SK-N-SH (cell line): ENCODE measurements around the gene ITSN1. TPM values are rescaled to one million over a fixed set of nuclear protein-coding genes. Genes with fewer than 3 reads are reported as not detected.

Source experiments
- CTCF ChIA-PET: fragments of 300-600, 350-600 bp; formaldehyde crosslinking; extraction: SDS; loops from one replicate; lab custom pipeline; 2021; lab: Yijun Ruan, JAX
- POLR2A ChIA-PET: fragments of 350-600 bp; sonication (Branson Sonifier 250); formaldehyde crosslinking; extraction: SDS; loops from one replicate; lab custom pipeline; 2020; ENCODE audit warnings: antibody characterized with exemption, inconsistent platforms; lab: Yijun Ruan, JAX
- DNase-seq: peaks from one replicate; pipeline ENCODE4 v3.0.0; 2012
- H2AFZ ChIP-seq: fragments of 200-600 bp; sonication (generic); 2 replicates; pipeline ENCODE4 v1.8.1; 2016; ENCODE audit warnings: antibody characterized with exemption, mild to moderate bottlenecking, low read depth
- H3F3A ChIP-seq: fragments of 200-600 bp; sonication (generic); replicated peaks from 2 replicates; pipeline ENCODE3; 2016; ENCODE audit warnings: antibody characterized with exemption, mild to moderate bottlenecking; ENCODE audit not compliant: insufficient read depth
- H3K27ac ChIP-seq, 2 experiments: fragments of 200-500 bp in 1 of 2; fragments of 200-600 bp in 1 of 2; sonication (Bioruptor generic) in 1 of 2; sonication (generic), shearing (Covaris generic) in 1 of 2; 2 replicates each; pipeline versions ENCODE4 v1.5.1 to v1.6.1; 2014 to 2016; ENCODE audit warnings: low read depth in 2 of 2, inconsistent platforms in 1 of 2, low read length in 1 of 2, mild to moderate bottlenecking in 1 of 2, mixed read lengths in 1 of 2
- H3K27me3 ChIP-seq: fragments of 200-600 bp; sonication (generic), shearing (Covaris generic); 2 replicates; pipeline ENCODE4 v1.6.1; 2016; ENCODE audit warnings: mixed run types; ENCODE audit not compliant: insufficient read depth
- H3K36me3 ChIP-seq, 2 experiments: fragments of 200-500 bp in 1 of 2; fragments of 200-600 bp in 1 of 2; sonication (Bioruptor generic) in 1 of 2; sonication (generic) in 1 of 2; replicated peaks in 1 of 2; 2 replicates each; pipeline versions ENCODE3 to v1.5.1; 2014 to 2016; ENCODE audit warnings: low read length in 1 of 2, mild to moderate bottlenecking in 1 of 2; ENCODE audit not compliant: insufficient read depth in 2 of 2, control insufficient read depth in 1 of 2
- H3K4me1 ChIP-seq, 2 experiments: fragments of 200-500 bp in 1 of 2; fragments of 200-600 bp in 1 of 2; sonication (Bioruptor generic) in 1 of 2; sonication (generic), shearing (Covaris generic) in 1 of 2; 2 replicates each; pipeline versions ENCODE4 v1.5.1 to v1.6.1; 2014 to 2016; ENCODE audit warnings: low read depth in 1 of 2, low read length in 1 of 2, mixed run types in 1 of 2; ENCODE audit not compliant: insufficient read depth in 2 of 2, control insufficient read depth in 1 of 2
- H3K4me2 ChIP-seq: fragments of 200-600 bp; sonication (generic), shearing (Covaris generic); 2 replicates; pipeline ENCODE4 v1.6.1; 2017; ENCODE audit warnings: mixed run types
- H3K4me3 ChIP-seq, 2 experiments: fragments of 200-500 bp in 1 of 2; fragments of 200-600 bp in 1 of 2; sonication (Bioruptor generic) in 1 of 2; sonication (generic), shearing (Covaris generic) in 1 of 2; 2 replicates each; pipeline versions ENCODE4 v1.5.1 to v1.8.1; 2014 to 2016; ENCODE audit warnings: low read depth in 2 of 2, inconsistent platforms in 1 of 2, low read length in 1 of 2, mild to moderate bottlenecking in 1 of 2, mixed read lengths in 1 of 2, moderate library complexity in 1 of 2
- H3K79me2 ChIP-seq: fragments of 200-600 bp; sonication (generic); 2 replicates; pipeline ENCODE4 v1.8.1; 2017; ENCODE audit warnings: mild to moderate bottlenecking; ENCODE audit not compliant: insufficient read depth
- H3K9ac ChIP-seq: fragments of 200-600 bp; sonication (generic); 2 replicates; pipeline ENCODE4 v1.6.1; 2017; ENCODE audit warnings: mixed run types
- H3K9me2 ChIP-seq: fragments of 200-600 bp; sonication (generic); 2 replicates; pipeline ENCODE4 v1.6.1; 2017; ENCODE audit warnings: mixed run types
- H3K9me3 ChIP-seq: fragments of 200-600 bp; sonication (generic); 2 replicates; pipeline ENCODE4 v1.6.1; 2017; ENCODE audit warnings: mixed run types, mild to moderate bottlenecking, moderate library complexity
- H4K20me1 ChIP-seq: fragments of 200-600 bp; sonication (generic); 2 replicates; pipeline ENCODE4 v1.6.1; 2017; ENCODE audit warnings: mild to moderate bottlenecking, mixed run types; ENCODE audit not compliant: insufficient read depth
- CTCF ChIP-seq: fragments of 200-600 bp; sonication (generic); IDR thresholded peaks from 2 replicates; pipeline ENCODE4 v1.6.1; 2017; ENCODE audit warnings: antibody characterized with exemption, mild to moderate bottlenecking, moderate library complexity
- ELF1 ChIP-seq: IDR thresholded peaks from 2 replicates; pipeline ENCODE4 v1.4.0; 2012
- FOSL2 ChIP-seq: IDR thresholded peaks from 2 replicates; pipeline ENCODE4 v1.4.0; 2012; ENCODE audit warnings: low read depth, mild to moderate bottlenecking, moderate library complexity, borderline replicate concordance
- FOXM1 ChIP-seq: IDR thresholded peaks from 2 replicates; pipeline ENCODE4 v1.4.0; 2012; ENCODE audit warnings: low read depth, mild to moderate bottlenecking
- JUND ChIP-seq: IDR thresholded peaks from 2 replicates; pipeline ENCODE4 v1.4.0; 2012
- MEF2A ChIP-seq: IDR thresholded peaks from 2 replicates; pipeline ENCODE4 v1.4.0; 2012; ENCODE audit warnings: low read depth, borderline replicate concordance
- MXI1 ChIP-seq: IDR thresholded peaks from 2 replicates; pipeline ENCODE4 v1.6.1; 2012; ENCODE audit warnings: mild to moderate bottlenecking, low read depth, low read length, improper control_type of control experiment
- NFIC ChIP-seq: IDR thresholded peaks from 2 replicates; pipeline ENCODE4 v1.4.0; 2012; ENCODE audit warnings: borderline replicate concordance
- PBX3 ChIP-seq: IDR thresholded peaks from 2 replicates; pipeline ENCODE4; 2012
- POLR2AphosphoS5 ChIP-seq: IDR thresholded peaks from 2 replicates; pipeline ENCODE4 v1.6.1; 2012; ENCODE audit warnings: low read depth, low read length
- RAD21 ChIP-seq: IDR thresholded peaks from 2 replicates; pipeline ENCODE4 v1.6.1; 2012; ENCODE audit warnings: mild to moderate bottlenecking, low read length
- RCOR1 ChIP-seq: fragments of 150-350 bp; IDR thresholded peaks from 2 replicates; pipeline ENCODE4 v1.6.1; 2017; ENCODE audit warnings: antibody characterized with exemption, low read length
- RXRA ChIP-seq: IDR thresholded peaks from 2 replicates; pipeline ENCODE4 v1.4.0; 2012; ENCODE audit warnings: low read depth, mild to moderate bottlenecking, borderline replicate concordance
- SIN3A ChIP-seq: IDR thresholded peaks from 2 replicates; pipeline ENCODE4 v1.6.1; 2012; ENCODE audit warnings: low read depth, mild to moderate bottlenecking, low read length, moderate library complexity, borderline replicate concordance
- TCF12 ChIP-seq: IDR thresholded peaks from 2 replicates; pipeline ENCODE4 v1.4.0; 2012
- TEAD4 ChIP-seq: IDR thresholded peaks from 2 replicates; pipeline ENCODE4 v1.4.0; 2012; ENCODE audit warnings: mild to moderate bottlenecking, borderline replicate concordance; ENCODE audit not compliant: insufficient read depth
- ZBTB33 ChIP-seq: IDR thresholded peaks from 2 replicates; pipeline ENCODE4 v1.4.0; 2012; ENCODE audit warnings: low read depth, borderline replicate concordance
- WGBS: methylation state at CpG from one replicate; pipeline ENCODE4 v1.1.6; 2017; ENCODE audit warnings: low lambda C conversion rate; 5-methylcytosine and 5-hydroxymethylcytosine counted together
- polyA plus RNA-seq, 3 experiments: library from polyadenylated mRNA; depleted of rRNA; stranded (reverse); fragments of >200 nt; gene quantifications; 2 replicates each; pipeline ENCODE4 v1.2.3, GENCODE V29; 2012

The ITSN1 gene
- polyA plus RNA-seq, 1 of the 3 experiments (the other 2 are of a cell fraction), result 27.8 TPM

- H3K27me3 ChIP-seq, result no peaks in the 10 kb centered on the region
- H3K4me2 ChIP-seq, result no peak overlapping the region
- no peaks in the 10 kb centered on the region for H3K9me3 ChIP-seq
- no peak overlapping the region for H2AFZ ChIP-seq
- H3K9ac ChIP-seq, result no peak overlapping the region
- peaks cover 6% of the 10 kb centered on the region for H3F3A ChIP-seq
- H3K9me2 ChIP-seq, result no peaks in the 10 kb centered on the region
- no peaks in the 10 kb centered on the region for H4K20me1 ChIP-seq
- H3K79me2 ChIP-seq, result no peaks in the 10 kb centered on the region
- H3K4me3 ChIP-seq, result no peak overlapping the region
- 96% methylated on average over 28 of the region's 28 CpGs for WGBS
- H3K36me3 ChIP-seq, result no peaks in the 10 kb centered on the region
- no peak overlapping the region for H3K27ac ChIP-seq
- no peak for TF ChIP-seq JUND
- no peak for TF ChIP-seq SIN3A
- no peak for TF ChIP-seq TCF12
- TF ChIP-seq PBX3, result no peak
- TF ChIP-seq RCOR1, result no peak
- CTCF ChIA-PET, result interaction anchor here (0.7 to 2.1 kb wide), 11 partner anchors 13 to 461 kb away, joined by 3 to 14 read pairs (median 3); no protein-coding TSS in a partner anchor
- POLR2A ChIA-PET, result no interaction called here
- peaks cover 0 to 11% of the 10 kb centered on the region in 2 experiments; a peak in 2 of 4 replicates for H3K4me1 ChIP-seq
- no peak for DNase-seq
Observed at GRCh38 chr21:33895356-33895755, 253.1 kb downstream of the ITSN1 start.

GRCh38 chr21:33896691-33897090 is 254.4 kb downstream of the ITSN1 start:
- POLR2A ChIA-PET, result no interaction called here
- Histone ChIP-seq H3K9ac (no peak overlapping the region), H3K27me3 (no peaks in the 10 kb centered on the region), H3K4me1 (peaks cover 0 to 11% of the 10 kb centered on the region in 2 experiments; a peak in 2 of 4 replicates)
- no peak for TF ChIP-seq MXI1
- TF ChIP-seq ZBTB33, result no peak
- no peak for TF ChIP-seq FOSL2
- no peak for TF ChIP-seq FOXM1
- TF ChIP-seq, all 33 proteins: peak for 0
- no peaks in the 10 kb centered on the region for H3K79me2 ChIP-seq
- no peak overlapping the region for H3K4me3 ChIP-seq
- H2AFZ ChIP-seq, result no peak overlapping the region
- WGBS, result 91% methylated on average over 6 of the region's 6 CpGs
- no peaks in the 10 kb centered on the region for H4K20me1 ChIP-seq
- H3K36me3 ChIP-seq, result peaks cover 0 to 7% of the 10 kb centered on the region in 2 experiments
- no peak for DNase-seq
- no peak overlapping the region for H3K4me2 ChIP-seq
- H3K9me2 ChIP-seq, result no peaks in the 10 kb centered on the region
- no peak overlapping the region for H3K27ac ChIP-seq
- peaks cover 6% of the 10 kb centered on the region for H3F3A ChIP-seq
- H3K9me3 ChIP-seq, result no peaks in the 10 kb centered on the region
- CTCF ChIA-PET, result interaction anchor here (0.8 to 0.9 kb wide), 2 partner anchors 247 to 291 kb away, joined by 3 read pairs; no protein-coding TSS in a partner anchor

- no peaks in the 10 kb centered on the region for H4K20me1 ChIP-seq
- H3K27ac ChIP-seq, result no peak overlapping the region
- H3F3A ChIP-seq, result peaks cover 6% of the 10 kb centered on the region
- H3K9me2 ChIP-seq, result no peaks in the 10 kb centered on the region
- no peaks in the 10 kb centered on the region for H3K79me2 ChIP-seq
- WGBS, result 85% methylated on average over 5 of the region's 5 CpGs
- H3K36me3 ChIP-seq, result peaks cover under 1 to 7% of the 10 kb centered on the region in 2 experiments
- H2AFZ ChIP-seq, result no peak overlapping the region
- no peak overlapping the region for H3K4me2 ChIP-seq
- H3K9ac ChIP-seq, result no peak overlapping the region
- no peak for DNase-seq
- peaks cover 0 to 11% of the 10 kb centered on the region in 2 experiments; a peak in 2 of 4 replicates for H3K4me1 ChIP-seq
- ChIA-PET CTCF (no interaction called here), POLR2A (no interaction called here)
- H3K9me3 ChIP-seq, result no peaks in the 10 kb centered on the region
- H3K4me3 ChIP-seq, result no peak overlapping the region
- no peaks in the 10 kb centered on the region for H3K27me3 ChIP-seq
- TF ChIP-seq FOSL2 (no peak), MEF2A (no peak), RCOR1 (no peak), CTCF (no peak), NFIC (no peak), MXI1 (no peak), POLR2AphosphoS5 (no peak), ELF1 (no peak), FOXM1 (no peak), TEAD4 (no peak), PBX3 (no peak), RAD21 (no peak), RXRA (no peak)
Observed at GRCh38 chr21:33897098-33897497, 254.8 kb downstream of the ITSN1 start.
